Neural cell (in vitro differentiated cells): ENCODE measurements around the gene CREB3L2. TPM values are rescaled to one million over a fixed set of nuclear protein-coding genes. Genes with fewer than 3 reads are reported as not detected.

Experiments
- H2AFZ ChIP-seq: fragments of 200-600, 300-800 bp; sonication (generic), shearing (Covaris generic); 2 replicates; pipeline ENCODE4 v1.6.0; 2014; ENCODE audit warnings: low read depth, mild to moderate bottlenecking, antibody characterized with exemption, low read length, moderate library complexity
- H3F3A ChIP-seq: fragments of 200-600 bp; shearing (Covaris generic); 2 replicates; pipeline ENCODE4 v1.6.1; 2016; ENCODE audit warnings: mild to moderate bottlenecking, moderate library complexity, mixed read lengths, antibody characterized with exemption, low read length; ENCODE audit not compliant: insufficient read depth, poor library complexity, severe bottlenecking
- H3K27ac ChIP-seq: fragments of 200-600, 300-800 bp; sonication (generic), shearing (Covaris generic); 2 replicates; pipeline ENCODE4 v1.5.1; 2014; ENCODE audit warnings: mild to moderate bottlenecking, low read length, moderate library complexity
- H3K27me3 ChIP-seq: fragments of 300-800, 200-600 bp; sonication (generic), shearing (Covaris generic); 2 replicates; pipeline ENCODE4 v1.6.0; 2014; ENCODE audit warnings: mild to moderate bottlenecking, low read depth, low read length, moderate library complexity; ENCODE audit not compliant: insufficient read depth
- H3K36me3 ChIP-seq: fragments of 300-800, 200-600 bp; sonication (generic), shearing (Covaris generic); 2 replicates; pipeline ENCODE4 v1.5.1; 2014; ENCODE audit warnings: mild to moderate bottlenecking, antibody characterized with exemption, low read length, moderate library complexity; ENCODE audit not compliant: insufficient read depth
- H3K4me2 ChIP-seq: fragments of 300-800, 200-600 bp; sonication (generic), shearing (Covaris generic); 2 replicates; pipeline ENCODE4 v1.6.0; 2014; ENCODE audit warnings: mild to moderate bottlenecking, low read length
- H3K4me3 ChIP-seq: fragments of 300-800, 200-600 bp; sonication (generic), shearing (Covaris generic); 2 replicates; pipeline ENCODE4 v1.5.1; 2014; ENCODE audit warnings: mild to moderate bottlenecking, low read length, moderate library complexity
- H3K79me2 ChIP-seq: fragments of 200-600 bp; shearing (Covaris generic); replicated peaks from 2 replicates; pipeline ENCODE4 v1.6.0; 2014; ENCODE audit warnings: mild to moderate bottlenecking, low read length, moderate library complexity; ENCODE audit not compliant: insufficient read depth
- H3K9ac ChIP-seq: fragments of 300-800, 200-600 bp; sonication (generic), shearing (Covaris generic); 2 replicates; pipeline ENCODE4 v1.6.1; 2016; ENCODE audit warnings: mild to moderate bottlenecking, low read length, mixed read lengths
- H3K9me2 ChIP-seq: fragments of 200-600 bp; shearing (Covaris generic); 2 replicates; pipeline ENCODE4 v1.6.1; 2016; ENCODE audit warnings: mild to moderate bottlenecking, low read length, mixed read lengths; ENCODE audit not compliant: insufficient read depth
- H3K9me3 ChIP-seq: fragments of 200-600, 300-800 bp; sonication (generic), shearing (Covaris generic); 2 replicates; pipeline ENCODE4 v1.6.1; 2016; ENCODE audit warnings: mild to moderate bottlenecking, mixed run types, low read length, moderate library complexity, mixed read lengths
- H4K20me1 ChIP-seq: fragments of 200-600 bp; shearing (Covaris generic); 2 replicates; pipeline ENCODE4 v1.6.1; 2016; ENCODE audit warnings: mild to moderate bottlenecking, mixed run types; ENCODE audit not compliant: insufficient read depth
- EP300 ChIP-seq: fragments of 450-650 bp; conservative IDR thresholded peaks from 2 replicates; pipeline ENCODE4 v1.6.1; 2014; ENCODE audit warnings: antibody characterized with exemption, mild to moderate bottlenecking, moderate library complexity; ENCODE audit not compliant: poor library complexity, severe bottlenecking
- EZH2 ChIP-seq: fragments of 200-600, 300-800 bp; shearing (Covaris generic), sonication (generic); IDR thresholded peaks from 2 replicates; pipeline ENCODE4 v1.6.1; 2014; ENCODE audit warnings: antibody characterized with exemption, low read length, borderline replicate concordance, mild to moderate bottlenecking; ENCODE audit not compliant: insufficient read depth, poor library complexity, severe bottlenecking
- MXI1 ChIP-seq: fragments of 450-650 bp; conservative IDR thresholded peaks from 2 replicates; pipeline ENCODE4 v1.6.1; 2014; ENCODE audit warnings: antibody characterized with exemption, mild to moderate bottlenecking; ENCODE audit not compliant: poor library complexity, severe bottlenecking
- POLR2AphosphoS5 ChIP-seq: IDR thresholded peaks from 2 replicates; pipeline ENCODE4 v1.6.1; 2012
- RAD21 ChIP-seq: fragments of 450-650 bp; conservative IDR thresholded peaks from 2 replicates; pipeline ENCODE4 v1.6.1; 2014; ENCODE audit warnings: antibody characterized with exemption, mild to moderate bottlenecking, moderate library complexity
- SMC3 ChIP-seq: fragments of 450-650 bp; conservative IDR thresholded peaks from 2 replicates; pipeline ENCODE4 v1.6.1; 2014; ENCODE audit warnings: antibody characterized with exemption, mild to moderate bottlenecking, moderate library complexity; ENCODE audit not compliant: poor library complexity
- TAF1 ChIP-seq: IDR thresholded peaks from 2 replicates; pipeline ENCODE4 v1.6.1; 2012; ENCODE audit warnings: low read depth
- polyA plus RNA-seq: library from polyadenylated mRNA; depleted of rRNA; stranded (reverse); fragments of >200 nt; gene quantifications from 2 replicates; pipeline ENCODE4 v1.2.3, GENCODE V29; 2014
- TF ChIP-seq, protein P1 (sequence below): fragments of 450-650 bp; IDR thresholded peaks from 2 replicates; pipeline ENCODE4 v1.5.1; 2014; ENCODE audit warnings: antibody characterized with exemption, mild to moderate bottlenecking, moderate library complexity; ENCODE audit not compliant: poor library complexity, severe bottlenecking
- TF ChIP-seq, protein P2 (sequence below): IDR thresholded peaks from 2 replicates; pipeline ENCODE4 v1.6.1; 2012; ENCODE audit warnings: borderline replicate concordance

The CREB3L2 gene
- polyA plus RNA-seq, 1 donor from 2014 or later = 1.5 TPM

DNA sequence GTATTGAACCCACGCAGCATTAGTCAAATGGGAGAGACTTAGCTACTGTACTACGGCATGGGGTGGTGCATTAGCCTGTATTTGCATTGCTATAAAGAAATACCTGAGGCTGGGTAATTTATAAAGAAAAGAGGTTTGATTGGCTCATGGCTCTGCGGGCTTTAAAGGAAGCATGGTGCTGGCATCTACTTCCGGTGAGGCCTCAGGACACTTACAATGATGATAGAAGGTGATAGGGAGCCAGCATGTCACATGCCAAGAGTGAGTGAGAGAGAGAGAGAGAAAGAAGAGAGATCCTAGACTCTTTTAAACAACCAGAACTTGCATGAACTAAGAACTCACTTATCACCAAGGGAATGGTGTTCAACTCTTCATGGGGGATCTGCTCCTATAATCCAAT, 27.2 kb upstream of the CREB3L2 start:
- TF ChIP-seq RAD21 (no peak), EZH2 (no peak)
- H3K27me3 ChIP-seq = no peaks in the 10 kb centered on the region

DNA sequence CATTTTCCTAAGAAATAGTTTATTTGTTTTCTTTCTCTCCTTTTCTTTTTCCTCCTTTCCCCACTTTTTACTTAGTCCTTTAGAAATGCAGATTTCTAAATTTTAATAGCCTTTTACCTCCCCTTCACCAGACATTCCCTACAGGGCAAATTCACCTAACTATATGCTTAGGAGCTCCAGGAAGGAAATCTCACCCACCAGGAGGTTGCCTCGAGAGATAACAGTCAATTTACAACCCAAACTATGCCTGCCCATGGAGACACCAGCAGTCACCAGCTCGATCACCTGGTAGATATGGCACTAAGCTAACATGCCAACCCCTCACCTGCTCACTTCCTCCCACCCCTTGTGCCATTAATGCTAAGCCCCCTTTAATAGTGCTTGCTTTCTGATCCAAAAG, 25.2 kb upstream of the CREB3L2 start:
- Histone ChIP-seq H3K79me2 (no peaks in the 10 kb centered on the region), H3K9ac (no peak overlapping the region), H3F3A (no peaks in the 10 kb centered on the region), H2AFZ (no peak overlapping the region), H4K20me1 (no peaks in the 10 kb centered on the region), H3K36me3 (no peaks in the 10 kb centered on the region), H3K27me3 (no peaks in the 10 kb centered on the region), H3K4me2 (no peak overlapping the region), H3K4me3 (no peak overlapping the region), H3K27ac (no peak overlapping the region), H3K9me3 (no peaks in the 10 kb centered on the region), H3K9me2 (no peaks in the 10 kb centered on the region)
- TF ChIP-seq EZH2 = no peak

More for the DNA sequence above, 27.2 kb upstream of the CREB3L2 start:
- Histone ChIP-seq H3K36me3 (no peaks in the 10 kb centered on the region), H3K27ac (no peak overlapping the region), H3F3A (no peaks in the 10 kb centered on the region), H3K9ac (no peak overlapping the region), H4K20me1 (no peaks in the 10 kb centered on the region), H2AFZ (no peak overlapping the region), H3K9me2 (no peaks in the 10 kb centered on the region), H3K9me3 (no peaks in the 10 kb centered on the region), H3K79me2 (no peaks in the 10 kb centered on the region), H3K4me3 (no peak overlapping the region), H3K4me2 (no peak overlapping the region)

DNA sequence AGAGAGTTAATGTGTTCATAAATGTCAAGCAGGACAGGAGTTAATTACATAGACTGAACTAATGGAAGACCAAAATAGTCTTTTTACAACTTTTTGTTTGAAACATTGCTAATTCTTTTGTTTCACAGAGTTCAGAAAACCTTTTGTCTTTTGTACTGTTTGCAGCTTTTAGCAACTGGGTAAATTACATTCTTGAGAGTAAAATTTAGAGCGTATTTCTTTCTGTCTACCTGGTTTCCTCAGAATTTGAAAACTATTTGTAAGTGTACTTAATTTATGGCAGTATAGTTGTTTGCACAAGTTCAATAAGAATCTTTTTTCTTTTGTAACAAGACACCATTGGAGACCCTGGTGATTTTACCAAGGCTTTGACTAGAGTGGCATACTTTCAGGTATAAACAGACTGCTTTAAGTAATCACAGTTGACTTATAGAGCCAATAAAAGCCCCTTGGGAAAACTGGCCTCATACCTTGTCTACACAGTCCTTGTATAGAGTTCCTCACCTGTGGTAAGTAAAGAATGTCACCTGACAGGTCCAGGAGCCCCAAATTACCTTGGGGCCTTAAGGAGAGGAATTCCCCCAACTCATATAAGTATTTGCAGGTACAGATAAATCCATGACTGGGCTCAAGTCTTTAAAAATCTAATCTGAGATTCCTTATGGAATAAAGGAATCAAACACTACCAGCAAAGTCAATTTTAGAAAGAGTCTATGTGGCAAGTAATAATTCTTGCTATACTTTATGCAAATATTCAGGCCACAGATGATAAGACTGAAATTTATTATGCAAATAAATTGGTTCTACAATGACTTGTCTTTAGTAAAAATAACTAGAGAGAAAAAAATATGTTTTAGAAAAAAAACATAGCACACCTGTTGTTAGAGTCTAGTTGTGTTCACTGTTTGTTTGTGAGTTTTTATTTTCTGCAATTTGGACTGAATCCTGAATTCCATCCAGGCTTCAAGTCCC, 23.6 kb upstream of the CREB3L2 start:
- H3K79me2 ChIP-seq = no peaks in the 10 kb centered on the region
- H3K4me2 ChIP-seq = no peak overlapping the region
- TF ChIP-seq, protein P1, sequence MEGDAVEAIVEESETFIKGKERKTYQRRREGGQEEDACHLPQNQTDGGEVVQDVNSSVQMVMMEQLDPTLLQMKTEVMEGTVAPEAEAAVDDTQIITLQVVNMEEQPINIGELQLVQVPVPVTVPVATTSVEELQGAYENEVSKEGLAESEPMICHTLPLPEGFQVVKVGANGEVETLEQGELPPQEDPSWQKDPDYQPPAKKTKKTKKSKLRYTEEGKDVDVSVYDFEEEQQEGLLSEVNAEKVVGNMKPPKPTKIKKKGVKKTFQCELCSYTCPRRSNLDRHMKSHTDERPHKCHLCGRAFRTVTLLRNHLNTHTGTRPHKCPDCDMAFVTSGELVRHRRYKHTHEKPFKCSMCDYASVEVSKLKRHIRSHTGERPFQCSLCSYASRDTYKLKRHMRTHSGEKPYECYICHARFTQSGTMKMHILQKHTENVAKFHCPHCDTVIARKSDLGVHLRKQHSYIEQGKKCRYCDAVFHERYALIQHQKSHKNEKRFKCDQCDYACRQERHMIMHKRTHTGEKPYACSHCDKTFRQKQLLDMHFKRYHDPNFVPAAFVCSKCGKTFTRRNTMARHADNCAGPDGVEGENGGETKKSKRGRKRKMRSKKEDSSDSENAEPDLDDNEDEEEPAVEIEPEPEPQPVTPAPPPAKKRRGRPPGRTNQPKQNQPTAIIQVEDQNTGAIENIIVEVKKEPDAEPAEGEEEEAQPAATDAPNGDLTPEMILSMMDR = no peak
- TF ChIP-seq POLR2AphosphoS5 (no peak), MXI1 (no peak), RAD21 (no peak), EZH2 (no peak), EP300 (no peak), SMC3 (no peak), TAF1 (no peak)
- TF ChIP-seq, protein P2, sequence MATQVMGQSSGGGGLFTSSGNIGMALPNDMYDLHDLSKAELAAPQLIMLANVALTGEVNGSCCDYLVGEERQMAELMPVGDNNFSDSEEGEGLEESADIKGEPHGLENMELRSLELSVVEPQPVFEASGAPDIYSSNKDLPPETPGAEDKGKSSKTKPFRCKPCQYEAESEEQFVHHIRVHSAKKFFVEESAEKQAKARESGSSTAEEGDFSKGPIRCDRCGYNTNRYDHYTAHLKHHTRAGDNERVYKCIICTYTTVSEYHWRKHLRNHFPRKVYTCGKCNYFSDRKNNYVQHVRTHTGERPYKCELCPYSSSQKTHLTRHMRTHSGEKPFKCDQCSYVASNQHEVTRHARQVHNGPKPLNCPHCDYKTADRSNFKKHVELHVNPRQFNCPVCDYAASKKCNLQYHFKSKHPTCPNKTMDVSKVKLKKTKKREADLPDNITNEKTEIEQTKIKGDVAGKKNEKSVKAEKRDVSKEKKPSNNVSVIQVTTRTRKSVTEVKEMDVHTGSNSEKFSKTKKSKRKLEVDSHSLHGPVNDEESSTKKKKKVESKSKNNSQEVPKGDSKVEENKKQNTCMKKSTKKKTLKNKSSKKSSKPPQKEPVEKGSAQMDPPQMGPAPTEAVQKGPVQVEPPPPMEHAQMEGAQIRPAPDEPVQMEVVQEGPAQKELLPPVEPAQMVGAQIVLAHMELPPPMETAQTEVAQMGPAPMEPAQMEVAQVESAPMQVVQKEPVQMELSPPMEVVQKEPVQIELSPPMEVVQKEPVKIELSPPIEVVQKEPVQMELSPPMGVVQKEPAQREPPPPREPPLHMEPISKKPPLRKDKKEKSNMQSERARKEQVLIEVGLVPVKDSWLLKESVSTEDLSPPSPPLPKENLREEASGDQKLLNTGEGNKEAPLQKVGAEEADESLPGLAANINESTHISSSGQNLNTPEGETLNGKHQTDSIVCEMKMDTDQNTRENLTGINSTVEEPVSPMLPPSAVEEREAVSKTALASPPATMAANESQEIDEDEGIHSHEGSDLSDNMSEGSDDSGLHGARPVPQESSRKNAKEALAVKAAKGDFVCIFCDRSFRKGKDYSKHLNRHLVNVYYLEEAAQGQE = no peak
- no peaks in the 10 kb centered on the region for H4K20me1 ChIP-seq
- no peak overlapping the region for H3K4me3 ChIP-seq
- no peak overlapping the region for H2AFZ ChIP-seq
- no peaks in the 10 kb centered on the region for H3K9me3 ChIP-seq
- H3K27me3 ChIP-seq = no peaks in the 10 kb centered on the region
- H3F3A ChIP-seq = no peaks in the 10 kb centered on the region
- H3K36me3 ChIP-seq = no peaks in the 10 kb centered on the region
- H3K9ac ChIP-seq = no peak overlapping the region
- H3K27ac ChIP-seq = no peak overlapping the region
- H3K9me2 ChIP-seq = no peaks in the 10 kb centered on the region
